ENCODE results near the gene GRIK3. TPM values are rescaled to one million over a fixed set of nuclear protein-coding genes. Genes with fewer than 3 reads are reported as not detected.

The GRIK3 gene
- total and polyA plus RNA-seq, 8 donors, result under 0.01 to 4.9 (median 0.46) TPM; not detected in 1

- no peak for DNase-seq
- no peak overlapping the region for H3K4me3 ChIP-seq
- peaks cover 0 to 73% (median 0%) of the 10 kb centered on the region in 3 donors for H3K27me3 ChIP-seq
- no peak overlapping the region for H3K27ac ChIP-seq
- intact Hi-C loops (cut with DNase I; ENCODE audit: low total_unique reads), result no loop called here
- H3K36me3 ChIP-seq, result no peaks in the 10 kb centered on the region
- no peaks in the 10 kb centered on the region for H3K4me1 ChIP-seq
- TF ChIP-seq CTCF (IDR thresholded peaks at IDR 0.05), result no peak
- TF ChIP-seq EP300 (IDR thresholded peaks at IDR 0.05), result no peak
- no peak for TF ChIP-seq POLR2AphosphoS5 (IDR thresholded peaks at IDR 0.05)
- no peak for TF ChIP-seq POLR2A (IDR thresholded peaks at IDR 0.05)
- WGBS, 5 donors, result 55 to 65% (median 59%) methylated on average over 3 to 5 of the region's 5 CpGs
- H3K9me3 ChIP-seq, result no peaks in the 10 kb centered on the region
Observed at GRCh38 chr1:36953061-36953460, 81.3 kb downstream of the GRIK3 start.

DNA sequence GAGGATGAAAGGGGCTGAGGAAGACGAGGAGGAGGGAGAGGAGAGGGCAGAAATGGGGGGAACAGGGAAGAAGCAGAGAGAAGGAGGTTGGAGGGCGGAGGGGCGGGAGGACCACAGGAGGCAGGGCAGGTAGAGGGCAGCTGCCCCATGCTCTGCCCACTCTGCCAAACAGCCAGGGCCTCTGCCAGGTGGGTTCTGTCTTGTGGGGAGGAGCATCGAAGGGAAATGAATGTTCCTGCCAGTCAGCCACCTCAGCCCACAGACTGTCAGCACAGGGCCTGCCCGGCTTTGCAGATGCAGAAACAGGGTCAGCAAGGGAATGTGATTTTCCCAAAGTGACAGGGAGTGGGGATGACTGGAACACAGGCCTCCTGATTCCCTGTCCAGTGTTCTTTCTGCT lies 82.6 kb downstream of the GRIK3 start:
- H3K9me3 ChIP-seq, result no peaks in the 10 kb centered on the region
- WGBS, 5 donors, result 54 to 74% (median 70%) methylated on average over 5 of the region's 5 CpGs
- H3K4me3 ChIP-seq, result no peak overlapping the region
- DNase-seq, result no peak
- peaks cover 0 to 80% (median 0%) of the 10 kb centered on the region in 3 donors for H3K27me3 ChIP-seq
- intact Hi-C loops (cut with DNase I; ENCODE audit: low total_unique reads), result no loop called here
- no peaks in the 10 kb centered on the region for H3K4me1 ChIP-seq
- TF ChIP-seq POLR2AphosphoS5 (IDR thresholded peaks at IDR 0.05), result no peak
- no peak overlapping the region for H3K27ac ChIP-seq
- H3K36me3 ChIP-seq, result no peaks in the 10 kb centered on the region

DNA sequence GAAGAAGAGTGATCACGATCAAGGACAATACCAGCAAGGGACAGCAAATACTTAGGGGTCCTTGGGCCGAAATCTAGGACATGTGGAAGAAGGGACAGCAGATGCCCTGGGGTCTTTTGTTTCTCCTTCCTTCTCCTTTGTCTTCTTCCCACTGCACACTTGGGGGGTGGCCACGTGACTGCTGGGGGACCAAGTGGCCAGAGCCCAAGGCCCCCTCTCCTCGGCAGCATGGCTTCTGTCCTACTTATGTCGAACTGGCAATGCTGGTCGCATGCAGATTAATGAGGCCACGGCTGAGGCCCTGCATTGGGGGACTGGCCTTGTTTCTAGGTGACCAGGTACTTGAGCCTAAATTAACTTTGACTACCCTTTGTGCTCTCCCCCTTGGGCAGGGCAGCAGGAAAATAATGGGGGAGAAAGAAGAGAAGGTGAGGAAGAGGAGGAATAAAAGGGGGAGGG lies 83.0 kb downstream of the GRIK3 start:
- Histone ChIP-seq H3K27ac (no peak overlapping the region), H3K4me1 (no peaks in the 10 kb centered on the region), H3K36me3 (no peaks in the 10 kb centered on the region), H3K27me3 (peaks cover 0 to 78% (median 0%) of the 10 kb centered on the region in 3 donors), H3K9me3 (no peaks in the 10 kb centered on the region), H3K4me3 (no peak overlapping the region)
- intact Hi-C loops (cut with DNase I; ENCODE audit: low total_unique reads), result no loop called here
- TF ChIP-seq POLR2A (IDR thresholded peaks at IDR 0.05) (no peak), EP300 (IDR thresholded peaks at IDR 0.05) (no peak), POLR2AphosphoS5 (IDR thresholded peaks at IDR 0.05) (no peak), CTCF (IDR thresholded peaks at IDR 0.05) (no peak)
- no peak for DNase-seq
- WGBS, 5 donors, result 40 to 49% (median 44%) methylated on average over 7 of the region's 7 CpGs

DNA sequence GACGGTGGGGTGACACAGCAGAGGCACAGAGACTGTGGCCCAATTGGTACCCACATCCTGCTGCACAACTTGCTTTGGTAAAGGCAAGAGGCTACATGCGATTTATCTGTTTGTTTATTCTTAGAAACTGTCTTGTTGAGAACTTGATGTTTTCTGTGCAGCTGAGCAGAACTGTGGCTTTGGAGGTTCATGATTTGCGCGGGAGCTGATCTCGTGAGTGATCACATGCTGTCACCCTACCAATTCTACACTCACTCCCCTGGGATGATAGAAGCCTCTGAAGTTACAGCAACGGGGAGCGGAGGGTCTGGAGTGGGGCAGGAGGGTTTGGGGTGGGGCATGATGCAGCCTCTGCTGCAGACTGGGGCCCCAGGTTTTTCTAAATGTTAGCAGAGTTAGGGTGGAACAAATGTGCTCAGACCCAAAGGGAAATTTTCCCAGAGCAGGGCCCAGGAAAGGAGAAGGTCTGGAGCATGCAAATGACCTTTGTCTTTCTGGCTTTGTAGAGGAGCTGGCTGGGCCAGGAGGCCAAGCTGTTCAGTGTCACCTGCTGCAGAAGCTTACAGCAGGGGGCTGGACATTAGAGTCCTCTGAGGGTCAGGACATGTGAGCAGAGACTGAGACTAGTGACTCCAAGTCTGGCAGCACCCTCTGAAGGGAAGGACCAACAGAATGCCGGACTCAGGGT lies 83.6 kb downstream of the GRIK3 start:
- intact Hi-C loops (cut with DNase I; ENCODE audit: low total_unique reads), result no loop called here
- Histone ChIP-seq H3K27ac (no peak overlapping the region), H3K4me3 (no peak overlapping the region), H3K27me3 (peaks cover 0 to 78% (median 0%) of the 10 kb centered on the region in 3 donors), H3K9me3 (no peaks in the 10 kb centered on the region), H3K4me1 (no peaks in the 10 kb centered on the region), H3K36me3 (no peaks in the 10 kb centered on the region)
- DNase-seq, result no peak
- no peak for TF ChIP-seq POLR2AphosphoS5 (IDR thresholded peaks at IDR 0.05)
- no peak for TF ChIP-seq POLR2A (IDR thresholded peaks at IDR 0.05)
- no peak for TF ChIP-seq CTCF (IDR thresholded peaks at IDR 0.05)
- TF ChIP-seq EP300 (IDR thresholded peaks at IDR 0.05), result no peak
- 60 to 70% (median 67%) methylated on average over 8 of the region's 8 CpGs for WGBS, 5 donors

GRCh38 chr1:36948606-36949005 lies 85.7 kb downstream of the GRIK3 start:
- H3K9me3 ChIP-seq, result no peaks in the 10 kb centered on the region
- WGBS, 5 donors, result 80 to 100% (median 86%) methylated on average over 5 to 6 of the region's 6 CpGs
- no peak for DNase-seq
- no peak overlapping the region for H3K4me3 ChIP-seq
- TF ChIP-seq CTCF (IDR thresholded peaks at IDR 0.05) (no peak), EP300 (IDR thresholded peaks at IDR 0.05) (no peak), POLR2A (IDR thresholded peaks at IDR 0.05) (no peak), POLR2AphosphoS5 (IDR thresholded peaks at IDR 0.05) (no peak)
- H3K27me3 ChIP-seq, result peaks cover 0 to 59% (median 0%) of the 10 kb centered on the region in 3 donors
- H3K27ac ChIP-seq, result no peak overlapping the region
- intact Hi-C loops (cut with DNase I; ENCODE audit: low total_unique reads), result no loop called here
- H3K4me1 ChIP-seq, result no peaks in the 10 kb centered on the region
- H3K36me3 ChIP-seq, result no peaks in the 10 kb centered on the region

Data from stomach (tissue), 9 donors.